SU-DHL-6 (cell line): ENCODE measurements around the gene LEP.
"Not testable (repeated sequence)": the region's sequence is repeated elsewhere in the genome, so short reads cannot be mapped to it uniquely, and the experiment has no call there.

Source experiments
- H2AFZ ChIP-seq: fragments of 200-600 bp; sonication (generic); 2 replicates; pipeline ENCODE4 v1.6.1; 2014; ENCODE audit warnings: low read depth, mild to moderate bottlenecking, moderate library complexity, mixed read lengths, antibody characterized with exemption, low read length; ENCODE audit not compliant: severe bottlenecking
- H3F3A ChIP-seq: fragments of 200-600 bp; shearing (Covaris generic); 2 replicates; pipeline ENCODE4 v1.6.0; 2016; ENCODE audit warnings: antibody characterized with exemption, mild to moderate bottlenecking; ENCODE audit not compliant: insufficient read depth
- H3K27ac ChIP-seq: fragments of 200-600 bp; sonication (generic); 2 replicates; pipeline ENCODE4 v1.5.1; 2016; ENCODE audit warnings: low read depth, mild to moderate bottlenecking, low read length, moderate library complexity, mixed read lengths
- H3K27me3 ChIP-seq: fragments of 200-600 bp; sonication (generic), shearing (Covaris generic); 2 replicates; pipeline ENCODE4 v1.6.0; 2014; ENCODE audit warnings: mild to moderate bottlenecking, low read length
- H3K36me3 ChIP-seq: fragments of 200-600 bp; sonication (generic); 2 replicates; pipeline ENCODE4 v1.6.1; 2014; ENCODE audit warnings: mild to moderate bottlenecking, low read length, mixed read lengths
- H3K4me2 ChIP-seq: fragments of 300-600, 200-600 bp; shearing (Covaris generic), sonication (generic); 2 replicates; pipeline ENCODE4 v1.6.0; 2014; ENCODE audit warnings: low read length, low read depth, mild to moderate bottlenecking; ENCODE audit not compliant: poor library complexity, severe bottlenecking
- H3K4me3 ChIP-seq: fragments of 200-600 bp; sonication (generic); 2 replicates; pipeline ENCODE4 v1.5.1; 2014; ENCODE audit warnings: antibody characterized with exemption, low read length, mild to moderate bottlenecking, mixed read lengths; ENCODE audit not compliant: insufficient read depth, poor library complexity, severe bottlenecking
- H3K79me2 ChIP-seq: fragments of 200-600 bp; sonication (generic); 2 replicates; pipeline ENCODE4 v1.6.1; 2014; ENCODE audit warnings: mild to moderate bottlenecking, low read length, moderate library complexity; ENCODE audit not compliant: insufficient read depth
- H3K9ac ChIP-seq: fragments of 200-600 bp; sonication (generic); 2 replicates; pipeline ENCODE4 v1.7.0; 2014; ENCODE audit warnings: mild to moderate bottlenecking, low read length
- H3K9me2 ChIP-seq: fragments of 200-600 bp; sonication (generic); replicated peaks from 2 replicates; pipeline ENCODE4 v1.6.1; 2014; ENCODE audit warnings: low read length; ENCODE audit not compliant: insufficient read depth
- H3K9me3 ChIP-seq: fragments of 200-600 bp; sonication (generic); 2 replicates; pipeline ENCODE4 v1.6.1; 2014; ENCODE audit warnings: low read length, mixed read lengths; ENCODE audit not compliant: insufficient read depth
- H4K20me1 ChIP-seq: fragments of 200-600 bp; sonication (generic); 2 replicates; pipeline ENCODE4 v1.6.1; 2014; ENCODE audit warnings: low read depth, mild to moderate bottlenecking, antibody characterized with exemption, low read length, moderate library complexity, mixed read lengths
- EZH2phosphoT487 ChIP-seq: fragments of 200-600 bp; sonication (generic), shearing (Covaris generic); conservative IDR thresholded peaks from 2 replicates; pipeline ENCODE4 v1.6.1; 2018; ENCODE audit warnings: mild to moderate bottlenecking, antibody characterized with exemption, low read length, moderate library complexity, mixed read lengths
- TF ChIP-seq, protein P1 (sequence below): fragments of 200-600 bp; sonication (generic); IDR thresholded peaks from one replicate; pipeline ENCODE4 v1.5.1; 2017; ENCODE audit warnings: antibody characterized with exemption, mild to moderate bottlenecking, low read length, moderate library complexity; ENCODE audit not compliant: insufficient read depth, poor library complexity, severe bottlenecking

The LEP gene

DNA sequence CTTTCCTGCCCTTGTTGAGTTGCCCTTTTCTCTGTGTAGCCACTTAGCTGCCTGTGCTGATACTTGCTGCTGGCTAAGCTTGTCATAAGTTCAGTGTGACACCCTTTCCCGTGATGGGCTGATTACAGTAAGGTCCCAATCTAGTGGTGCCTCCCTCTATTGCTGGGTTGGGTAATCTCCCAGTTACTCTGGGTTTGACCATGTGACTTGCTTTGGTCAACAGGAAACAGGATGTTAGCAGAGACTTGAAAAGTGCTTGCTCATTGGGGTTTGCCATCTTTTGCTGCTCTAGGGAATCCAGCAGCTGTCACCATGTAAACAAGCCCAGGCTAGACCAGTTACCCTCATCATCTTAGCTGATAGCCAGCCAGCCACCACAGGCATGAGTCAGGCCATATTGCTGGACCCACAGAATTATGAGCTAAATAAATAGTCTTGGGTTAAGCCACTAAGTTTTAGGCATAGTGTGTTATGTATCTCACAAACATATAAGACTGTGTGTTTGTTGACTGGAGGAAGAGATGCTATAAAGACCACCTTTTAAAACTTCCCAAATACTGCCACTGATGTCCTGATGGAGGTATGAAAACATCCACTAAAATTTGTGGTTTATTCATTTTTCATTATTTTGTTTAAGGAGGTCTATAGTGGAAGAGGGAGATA lies 4.0 kb upstream of the LEP start:
- no peaks in the 10 kb centered on the region for H3K79me2 ChIP-seq
- TF ChIP-seq, protein P1, sequence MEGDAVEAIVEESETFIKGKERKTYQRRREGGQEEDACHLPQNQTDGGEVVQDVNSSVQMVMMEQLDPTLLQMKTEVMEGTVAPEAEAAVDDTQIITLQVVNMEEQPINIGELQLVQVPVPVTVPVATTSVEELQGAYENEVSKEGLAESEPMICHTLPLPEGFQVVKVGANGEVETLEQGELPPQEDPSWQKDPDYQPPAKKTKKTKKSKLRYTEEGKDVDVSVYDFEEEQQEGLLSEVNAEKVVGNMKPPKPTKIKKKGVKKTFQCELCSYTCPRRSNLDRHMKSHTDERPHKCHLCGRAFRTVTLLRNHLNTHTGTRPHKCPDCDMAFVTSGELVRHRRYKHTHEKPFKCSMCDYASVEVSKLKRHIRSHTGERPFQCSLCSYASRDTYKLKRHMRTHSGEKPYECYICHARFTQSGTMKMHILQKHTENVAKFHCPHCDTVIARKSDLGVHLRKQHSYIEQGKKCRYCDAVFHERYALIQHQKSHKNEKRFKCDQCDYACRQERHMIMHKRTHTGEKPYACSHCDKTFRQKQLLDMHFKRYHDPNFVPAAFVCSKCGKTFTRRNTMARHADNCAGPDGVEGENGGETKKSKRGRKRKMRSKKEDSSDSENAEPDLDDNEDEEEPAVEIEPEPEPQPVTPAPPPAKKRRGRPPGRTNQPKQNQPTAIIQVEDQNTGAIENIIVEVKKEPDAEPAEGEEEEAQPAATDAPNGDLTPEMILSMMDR = no peak
- no peak overlapping the region for H2AFZ ChIP-seq
- H3F3A ChIP-seq = no peaks in the 10 kb centered on the region
- H3K9me3 ChIP-seq = no peaks in the 10 kb centered on the region
- H3K4me2 ChIP-seq = no peak overlapping the region
- H3K4me3 ChIP-seq = no peak overlapping the region
- no peaks in the 10 kb centered on the region for H3K9me2 ChIP-seq
- no peak overlapping the region for H3K9ac ChIP-seq
- H3K27me3 ChIP-seq = no peaks in the 10 kb centered on the region
- H4K20me1 ChIP-seq = no peaks in the 10 kb centered on the region
- H3K27ac ChIP-seq = no peak overlapping the region
- no peaks in the 10 kb centered on the region for H3K36me3 ChIP-seq

DNA sequence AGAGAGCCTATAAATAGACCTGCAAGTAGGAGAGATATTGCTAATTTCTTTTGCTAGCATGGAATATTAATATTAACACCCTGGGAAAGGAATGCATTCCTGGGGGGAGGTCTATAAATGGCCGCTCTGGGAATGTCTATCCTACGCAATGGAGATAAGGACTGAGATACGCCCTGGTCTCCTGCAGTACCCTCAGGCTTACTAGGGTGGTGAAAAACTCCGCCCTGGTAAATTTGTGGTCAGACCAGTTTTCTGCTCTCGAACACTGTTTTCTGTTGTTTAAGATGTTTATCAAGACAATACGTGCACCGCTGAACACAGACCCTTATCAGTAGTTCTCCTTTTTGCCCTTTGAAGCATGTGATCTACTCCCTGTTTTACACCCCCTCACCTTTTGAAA lies 1.9 kb upstream of the LEP start:
- not testable (repeated sequence) for H4K20me1 ChIP-seq, H2AFZ ChIP-seq, H3K4me3 ChIP-seq, H3F3A ChIP-seq, H3K79me2 ChIP-seq, H3K9ac ChIP-seq, H3K9me2 ChIP-seq, H3K9me3 ChIP-seq, H3K36me3 ChIP-seq, H3K4me2 ChIP-seq, H3K27ac ChIP-seq, H3K27me3 ChIP-seq

DNA sequence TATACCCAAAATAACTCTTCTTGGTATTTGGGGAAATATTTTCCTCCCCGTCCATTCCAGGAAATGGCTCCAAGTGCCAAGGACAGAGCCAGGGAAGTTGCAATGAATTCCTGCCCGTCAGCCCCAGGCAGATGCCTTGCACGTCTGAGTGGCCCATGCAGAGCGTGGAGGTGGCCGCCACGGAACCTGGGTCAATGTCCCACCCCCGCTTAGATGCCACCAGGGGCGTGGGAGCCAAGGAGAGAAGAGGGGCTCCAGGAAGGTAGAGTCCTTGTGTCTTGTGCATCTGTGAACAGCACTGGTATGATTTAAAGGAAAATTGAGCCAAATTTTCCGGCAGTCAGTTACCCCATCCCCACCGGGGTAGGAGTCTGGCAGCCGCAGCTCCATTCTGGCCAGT lies 1.6 kb downstream of the LEP start:
- no peak overlapping the region for H2AFZ ChIP-seq
- no peaks in the 10 kb centered on the region for H3F3A ChIP-seq
- no peak overlapping the region for H3K9ac ChIP-seq
- H3K27ac ChIP-seq = no peak overlapping the region
- H3K36me3 ChIP-seq = no peaks in the 10 kb centered on the region
- no peaks in the 10 kb centered on the region for H3K9me3 ChIP-seq
- H3K4me2 ChIP-seq = no peak overlapping the region
- no peak overlapping the region for H3K4me3 ChIP-seq
- no peaks in the 10 kb centered on the region for H4K20me1 ChIP-seq
- no peak for TF ChIP-seq EZH2phosphoT487
- TF ChIP-seq, protein P1 = no peak
- H3K9me2 ChIP-seq = no peaks in the 10 kb centered on the region
- no peaks in the 10 kb centered on the region for H3K27me3 ChIP-seq
- H3K79me2 ChIP-seq = no peaks in the 10 kb centered on the region

DNA sequence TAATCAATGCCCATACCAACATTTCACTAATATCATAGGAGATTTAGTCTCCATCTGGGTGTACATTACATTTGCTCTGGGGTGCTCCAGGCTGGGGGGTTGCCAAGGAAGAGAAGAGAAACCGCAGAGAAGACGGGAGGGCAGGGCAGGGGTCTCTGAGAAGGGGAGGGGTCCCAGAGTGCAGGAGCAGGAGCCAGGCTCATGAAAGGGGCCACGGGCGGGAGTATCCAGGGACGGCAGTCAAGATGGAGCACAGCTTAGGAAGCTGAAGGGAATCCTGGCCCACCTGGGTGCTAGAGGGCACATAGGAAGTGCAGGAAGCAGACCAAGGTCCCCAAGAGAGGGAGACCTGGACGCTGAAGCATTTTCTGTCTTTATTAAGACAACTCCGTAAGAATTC lies 2.2 kb downstream of the LEP start:
- Histone ChIP-seq H2AFZ (no peak overlapping the region), H3K9me2 (no peaks in the 10 kb centered on the region), H4K20me1 (no peaks in the 10 kb centered on the region), H3K9ac (no peak overlapping the region), H3K4me2 (no peak overlapping the region), H3K9me3 (no peaks in the 10 kb centered on the region), H3F3A (no peaks in the 10 kb centered on the region), H3K79me2 (no peaks in the 10 kb centered on the region), H3K36me3 (no peaks in the 10 kb centered on the region), H3K27ac (no peak overlapping the region), H3K4me3 (no peak overlapping the region), H3K27me3 (no peaks in the 10 kb centered on the region)
- TF ChIP-seq EZH2phosphoT487 = no peak
- TF ChIP-seq, protein P1 = no peak
